Neutrophil (primary cell): ENCODE results near the gene PML.

Experiments
- H3K27ac ChIP-seq: fragments of 200-600 bp; sonication (generic); 2 replicates; pipeline ENCODE4 v1.5.1; 2016; ENCODE audit warnings: mild to moderate bottlenecking, moderate library complexity
- H3K27me3 ChIP-seq: fragments of 200-600 bp; sonication (generic); 2 replicates; pipeline ENCODE4 v1.6.0; 2016; ENCODE audit warnings: mild to moderate bottlenecking
- H3K36me3 ChIP-seq: fragments of 200-600 bp; sonication (generic); 2 replicates; pipeline ENCODE4 v1.5.1; 2017
- H3K4me1 ChIP-seq, 2 experiments: fragments of 200-600 bp in 1 of 2; sonication (generic) in 1 of 2; 1 replicate in 1 of 2; 2 replicates in 1 of 2; pipeline versions ENCODE4 v1.5.1 to v1.6.1; 2013 to 2016; ENCODE audit warnings: low read depth in 1 of 2, low read length in 1 of 2, mild to moderate bottlenecking in 1 of 2, moderate library complexity in 1 of 2; ENCODE audit not compliant: control insufficient read depth in 1 of 2, insufficient read depth in 1 of 2
- H3K4me3 ChIP-seq, 2 experiments: fragments of 200-600 bp in 1 of 2; sonication (generic) in 1 of 2; 1 replicate in 1 of 2; 2 replicates in 1 of 2; pipeline ENCODE4 v1.5.1; 2013 to 2016; ENCODE audit warnings: low read depth in 1 of 2, low read length in 1 of 2, mild to moderate bottlenecking in 1 of 2, moderate library complexity in 1 of 2
- H3K9me3 ChIP-seq: fragments of 200-600 bp; sonication (generic); 2 replicates; pipeline ENCODE4 v1.5.1; 2016
- CTCF ChIP-seq: fragments of 200-600 bp; sonication (generic); IDR thresholded peaks from 2 replicates; pipeline ENCODE4 v1.5.1; 2016; ENCODE audit warnings: antibody characterized with exemption

Gene PML

GRCh38 chr15:74024687-74025086, 30.2 kb downstream of the PML start:
- no peak overlapping the region for H3K4me3 ChIP-seq
- H3K27me3 ChIP-seq = no peaks in the 10 kb centered on the region
- H3K4me1 ChIP-seq = no peaks in the 10 kb centered on the region
- no peaks in the 10 kb centered on the region for H3K9me3 ChIP-seq
- TF ChIP-seq CTCF = no peak
- H3K36me3 ChIP-seq = peaks cover 73% of the 10 kb centered on the region
- no peak overlapping the region for H3K27ac ChIP-seq

- no peak overlapping the region for H3K27ac ChIP-seq
- H3K36me3 ChIP-seq = peaks cover 78% of the 10 kb centered on the region
- H3K4me3 ChIP-seq = no peak overlapping the region
- H3K27me3 ChIP-seq = no peaks in the 10 kb centered on the region
- TF ChIP-seq CTCF = no peak
- no peaks in the 10 kb centered on the region for H3K9me3 ChIP-seq
- H3K4me1 ChIP-seq = no peaks in the 10 kb centered on the region
Observed at GRCh38 chr15:74025436-74025835, 30.9 kb downstream of the PML start.

GRCh38 chr15:74027688-74028087, 33.2 kb downstream of the PML start:
- peaks cover 0 to under 1% of the 10 kb centered on the region in 2 experiments for H3K4me1 ChIP-seq
- H3K36me3 ChIP-seq = peaks cover 81% of the 10 kb centered on the region
- no peaks in the 10 kb centered on the region for H3K27me3 ChIP-seq
- H3K9me3 ChIP-seq = no peaks in the 10 kb centered on the region
- no peak overlapping the region for H3K4me3 ChIP-seq
- no peak overlapping the region for H3K27ac ChIP-seq
- no peak for TF ChIP-seq CTCF

GRCh38 chr15:74028646-74029045, 34.1 kb downstream of the PML start:
- no peak overlapping the region for H3K27ac ChIP-seq
- peaks cover 81% of the 10 kb centered on the region for H3K36me3 ChIP-seq
- H3K9me3 ChIP-seq = no peaks in the 10 kb centered on the region
- no peak overlapping the region for H3K4me3 ChIP-seq
- H3K4me1 ChIP-seq = peaks cover 0 to 2% of the 10 kb centered on the region in 2 experiments
- H3K27me3 ChIP-seq = no peaks in the 10 kb centered on the region
- TF ChIP-seq CTCF = no peak

- Histone ChIP-seq H3K4me3 (no peak overlapping the region), H3K36me3 (peaks cover 81% of the 10 kb centered on the region), H3K4me1 (peaks cover 0 to 2% of the 10 kb centered on the region in 2 experiments), H3K9me3 (no peaks in the 10 kb centered on the region), H3K27me3 (no peaks in the 10 kb centered on the region), H3K27ac (no peak overlapping the region)
- no peak for TF ChIP-seq CTCF
Observed at GRCh38 chr15:74032046-74032445, 37.5 kb downstream of the PML start.
